HEK293T (cell line): ENCODE results near the gene RAE1.

ENCODE experiments used
- ARNT ChIP-seq: fragments of 450-650 bp; IDR thresholded peaks from 2 replicates; pipeline ENCODE4 v1.6.1; 2017; ENCODE audit warnings: mild to moderate bottlenecking
- BHLHE40 ChIP-seq: fragments of 450-650 bp; IDR thresholded peaks from 2 replicates; pipeline ENCODE4 v1.6.1; 2016; ENCODE audit warnings: mild to moderate bottlenecking, moderate library complexity, borderline replicate concordance
- ELF4 ChIP-seq: fragments of 450-650 bp; IDR thresholded peaks from 2 replicates; pipeline ENCODE4 v1.6.1; 2017; ENCODE audit warnings: antibody characterized with exemption
- FOXA1 ChIP-seq: fragments of 450-650 bp; IDR thresholded peaks from 2 replicates; pipeline ENCODE4 v1.6.1; 2016; ENCODE audit warnings: mild to moderate bottlenecking
- FOXK2 ChIP-seq: fragments of 450-650 bp; IDR thresholded peaks from 2 replicates; pipeline ENCODE4 v1.6.1; 2016; ENCODE audit warnings: mild to moderate bottlenecking
- FOXM1 ChIP-seq: fragments of 450-650 bp; IDR thresholded peaks from 2 replicates; pipeline ENCODE4 v1.6.1; 2017; ENCODE audit warnings: mild to moderate bottlenecking, borderline replicate concordance
- HDGF ChIP-seq: fragments of 450-650 bp; IDR thresholded peaks from 2 replicates; pipeline ENCODE4 v1.6.1; 2017; ENCODE audit warnings: antibody characterized with exemption, borderline replicate concordance
- NFRKB ChIP-seq: fragments of 450-650 bp; IDR thresholded peaks from 2 replicates; pipeline ENCODE4 v1.6.1; 2016; ENCODE audit warnings: mild to moderate bottlenecking, moderate library complexity
- SP1 ChIP-seq: fragments of 450-650 bp; IDR thresholded peaks from 2 replicates; pipeline ENCODE4 v1.6.1; 2017
- SUZ12 ChIP-seq: fragments of 450-650 bp; IDR thresholded peaks from 2 replicates; pipeline ENCODE4 v1.6.1; 2016; ENCODE audit warnings: mild to moderate bottlenecking

DNA sequence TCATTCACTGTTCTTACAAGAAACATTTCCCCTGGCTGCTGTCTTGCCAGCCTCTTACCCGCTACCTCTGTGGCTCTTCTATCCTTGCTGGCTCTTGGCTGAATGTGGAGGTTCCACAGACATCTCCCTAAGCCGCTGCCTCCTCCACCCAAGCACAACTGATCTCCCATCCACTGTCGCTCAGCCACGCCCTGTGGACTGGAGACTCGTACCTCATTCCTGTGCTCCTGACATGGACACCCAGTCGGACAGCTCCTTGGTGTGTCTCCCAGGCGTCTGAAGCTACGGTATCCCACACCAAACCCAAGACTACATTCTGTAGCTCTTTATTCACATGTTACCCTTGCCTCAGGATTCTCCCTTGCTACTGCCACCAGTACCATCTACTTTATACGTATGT, 19.3 kb downstream of the RAE1 start:
- TF ChIP-seq SP1, result no peak
- no peak for TF ChIP-seq FOXM1
- no peak for TF ChIP-seq BHLHE40
- no peak for TF ChIP-seq FOXA1
- no peak for TF ChIP-seq ELF4
- TF ChIP-seq FOXK2, result no peak
- no peak for TF ChIP-seq HDGF
- TF ChIP-seq NFRKB, result no peak
- no peak for TF ChIP-seq ARNT
- TF ChIP-seq SUZ12, result no peak
